HPDE6-E6E7 (cell line): ENCODE data around the gene KCNG3.
"Not testable (repeated sequence)": the region's sequence is repeated elsewhere in the genome, so short reads cannot be mapped to it uniquely, and the experiment has no call there.

ENCODE experiments used
- DNase-seq: peaks from one replicate; pipeline ENCODE4 v3.0.0; 2011; ENCODE audit warnings: missing footprints; ENCODE audit errors: extremely low spot score

Gene KCNG3

DNA sequence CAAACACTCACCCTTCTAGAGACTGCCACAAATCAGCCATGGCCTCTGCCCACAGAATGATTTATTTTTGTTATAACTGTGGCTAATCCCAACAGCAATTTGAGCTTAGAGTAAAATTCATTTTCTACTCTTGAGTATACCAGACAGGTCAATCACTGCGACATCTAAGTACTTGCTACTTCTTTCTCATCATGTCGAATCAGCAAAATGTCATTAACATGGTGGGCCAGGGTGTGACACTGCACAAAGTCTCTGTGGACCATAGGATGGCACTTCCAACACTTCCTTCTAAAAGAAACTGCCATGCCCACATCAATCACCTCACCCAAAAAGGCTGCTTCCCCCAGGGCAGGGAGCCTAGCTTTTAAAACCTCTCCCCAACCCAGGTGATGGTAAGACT lies 64.4 kb downstream of the KCNG3 start:
- DNase-seq, result no peak

DNA sequence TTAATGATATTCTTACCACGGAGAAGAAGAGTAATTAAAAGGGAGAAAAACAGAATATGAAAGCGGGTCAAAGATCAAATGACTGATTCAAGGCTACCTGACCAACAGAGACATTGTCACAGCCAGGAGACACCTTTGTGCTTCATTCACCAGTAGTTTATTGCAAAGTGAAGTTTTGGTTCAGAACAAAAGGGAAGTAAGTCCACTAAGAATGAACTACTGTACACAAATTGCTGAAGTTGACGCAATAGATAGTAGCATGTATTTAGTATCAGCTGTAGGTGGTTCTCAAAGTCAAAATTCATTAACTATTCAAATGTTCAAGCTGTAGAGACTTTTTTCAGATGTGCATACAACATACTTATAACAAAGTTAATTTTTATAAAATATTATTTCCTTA lies 68.1 kb downstream of the KCNG3 start:
- no peak for DNase-seq

DNA sequence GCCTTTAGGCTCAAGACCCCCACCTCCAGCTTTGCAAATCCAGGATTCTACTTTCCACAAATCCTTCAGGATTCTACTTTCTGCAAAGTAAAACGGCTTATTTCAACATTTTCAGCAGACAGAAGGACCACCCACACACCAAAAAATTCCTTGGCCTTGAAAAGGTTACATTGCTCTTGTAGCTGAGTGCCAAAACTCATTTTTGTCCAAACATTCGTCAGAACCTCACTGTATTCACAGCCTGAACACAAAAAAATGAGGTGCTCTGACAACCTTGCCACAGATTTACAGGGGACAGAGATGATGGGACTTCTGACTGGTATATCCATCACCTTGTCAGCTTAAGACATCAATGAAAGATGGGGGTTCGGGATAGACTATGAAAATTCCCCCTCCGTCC lies 69.7 kb downstream of the KCNG3 start:
- no peak for DNase-seq

DNA sequence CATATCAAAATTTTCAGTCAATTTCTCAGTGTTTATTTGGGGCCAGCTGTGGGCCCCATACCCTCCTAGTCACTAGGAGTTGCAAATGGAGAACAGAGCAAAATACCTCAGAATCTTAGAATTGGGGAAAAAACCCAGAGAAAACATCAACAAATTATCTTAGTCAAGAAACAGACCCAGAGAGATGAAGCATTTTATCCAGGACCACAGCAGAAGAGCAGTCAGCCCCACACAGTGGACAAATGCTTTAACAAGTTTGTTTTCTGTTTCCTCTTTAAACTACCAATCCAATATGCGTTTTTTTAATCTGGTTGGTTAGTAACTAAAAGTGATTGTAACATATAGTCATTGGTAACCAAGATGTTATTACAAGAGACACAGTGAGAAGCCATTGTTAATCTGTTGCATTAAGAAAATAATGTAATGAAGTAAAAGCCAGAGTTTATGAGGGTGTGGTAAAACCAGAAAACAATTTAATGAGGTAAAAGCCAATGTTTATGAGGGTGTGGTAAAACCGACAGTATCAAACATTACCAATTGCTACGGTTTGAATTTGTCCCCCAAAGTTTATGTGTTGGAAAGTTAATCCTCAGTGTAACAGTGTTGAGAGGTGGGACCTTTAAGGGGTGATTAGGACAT lies 72.1 kb downstream of the KCNG3 start:
- no peak for DNase-seq

DNA sequence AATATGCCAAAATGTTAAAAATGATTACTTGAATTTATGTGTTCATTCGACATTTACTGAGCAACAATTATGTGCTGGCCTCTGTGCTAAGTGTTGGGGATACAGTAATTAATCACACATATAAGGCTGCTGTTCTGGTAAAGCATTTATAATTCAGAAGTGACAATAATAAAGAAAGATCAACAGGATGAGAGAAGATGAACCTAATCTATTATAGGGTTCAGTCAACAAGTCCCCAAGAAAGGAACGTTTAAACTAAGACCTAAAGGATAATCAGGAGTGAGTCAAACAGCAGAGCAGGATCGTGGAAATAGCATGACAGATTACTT lies 72.7 kb downstream of the KCNG3 start:
- DNase-seq, result no peak

DNA sequence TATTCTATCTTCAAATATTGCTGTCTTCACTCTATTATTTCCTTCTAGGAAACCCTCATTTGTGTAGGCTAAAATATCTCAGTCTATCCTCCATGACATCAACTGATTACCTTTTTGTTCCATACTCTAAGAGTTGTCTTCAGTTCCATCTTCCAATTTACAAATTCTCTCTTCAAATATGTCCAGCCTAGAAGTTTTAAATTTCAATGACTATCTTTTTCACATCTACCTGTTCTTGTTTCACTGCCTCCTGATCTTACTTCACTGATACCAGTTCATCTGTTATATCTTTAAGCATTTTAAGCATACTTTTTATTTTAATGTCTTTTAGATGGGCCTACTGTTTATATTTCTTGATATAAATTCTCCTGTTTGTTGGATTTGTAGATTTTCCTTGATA lies 79.1 kb downstream of the KCNG3 start:
- DNase-seq, result no peak

DNA sequence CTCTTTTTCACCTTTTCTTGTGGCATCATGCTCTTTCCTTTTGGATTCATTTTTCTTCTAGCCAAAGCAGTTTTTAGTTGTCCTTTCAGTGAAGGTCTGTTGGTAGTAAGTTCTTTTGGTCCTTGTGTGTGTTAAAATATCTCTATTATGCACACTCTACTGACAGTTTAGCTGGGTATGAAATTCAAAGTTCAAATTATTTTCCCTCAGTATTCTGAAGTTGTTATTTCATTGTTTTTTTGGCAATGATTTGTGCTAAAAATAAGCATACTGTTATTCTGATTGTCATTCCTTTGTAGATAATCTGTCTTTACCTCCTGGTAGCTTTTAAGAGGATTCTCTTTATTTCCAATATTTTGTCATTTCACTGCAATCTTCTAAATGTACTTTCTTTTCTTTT lies 79.6 kb downstream of the KCNG3 start:
- DNase-seq, result no peak

DNA sequence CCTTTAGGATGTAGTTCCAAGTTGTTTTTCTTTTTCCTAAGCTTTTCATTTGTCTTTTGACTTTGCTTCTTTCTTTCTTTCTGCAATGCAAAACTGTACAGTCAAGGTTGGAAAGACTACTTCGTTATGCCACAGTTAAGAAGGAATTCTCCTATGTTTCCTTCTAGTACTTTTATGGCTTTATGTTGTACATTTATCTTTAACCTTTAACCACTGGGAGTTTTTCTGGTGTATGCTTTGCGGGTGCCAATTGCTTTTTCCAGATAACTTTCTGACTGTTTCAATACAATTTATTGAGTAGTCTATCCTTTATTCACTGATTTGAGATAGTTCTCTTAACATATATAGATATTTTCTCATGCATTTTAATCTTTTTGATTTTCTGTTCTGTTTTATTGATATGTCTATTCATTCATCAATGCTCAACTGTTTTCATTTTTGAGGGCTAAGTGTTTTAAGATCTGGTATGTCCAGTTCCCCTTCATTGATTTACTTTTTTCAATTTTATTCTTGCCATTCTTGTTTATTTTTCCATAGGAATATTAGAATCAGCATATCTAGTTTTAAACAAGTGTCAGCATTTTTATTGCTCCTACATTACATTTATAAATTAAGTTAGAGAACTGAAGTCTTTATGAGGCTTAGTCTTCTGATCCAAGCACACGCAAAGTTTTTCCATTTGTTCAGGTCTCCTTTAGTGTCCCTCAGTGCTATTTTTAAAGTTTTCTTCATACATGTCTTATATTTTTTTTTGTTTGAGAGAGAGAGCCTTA lies 82.9 kb downstream of the KCNG3 start:
- DNase-seq, result no peak

DNA sequence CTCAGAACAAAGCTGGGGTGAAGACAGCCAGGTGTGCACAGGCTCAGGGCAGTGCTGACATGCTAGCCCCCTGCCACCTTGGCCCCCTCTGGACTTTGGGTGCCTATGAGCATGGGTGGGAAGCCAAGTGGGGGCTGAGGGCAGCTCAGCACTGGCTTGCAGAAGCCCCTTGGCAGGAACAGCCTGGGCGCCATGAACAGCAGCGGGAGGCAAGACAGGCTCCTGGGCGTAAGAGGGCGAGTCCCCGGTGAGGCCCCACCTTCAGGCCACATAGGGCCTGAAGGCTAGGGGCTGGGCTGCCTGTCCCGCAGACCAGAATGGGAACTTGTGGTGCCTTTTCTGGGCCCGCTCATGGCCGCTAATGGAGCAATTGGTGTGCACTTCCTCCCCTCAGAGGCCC lies 85.8 kb downstream of the KCNG3 start:
- no peak for DNase-seq

DNA sequence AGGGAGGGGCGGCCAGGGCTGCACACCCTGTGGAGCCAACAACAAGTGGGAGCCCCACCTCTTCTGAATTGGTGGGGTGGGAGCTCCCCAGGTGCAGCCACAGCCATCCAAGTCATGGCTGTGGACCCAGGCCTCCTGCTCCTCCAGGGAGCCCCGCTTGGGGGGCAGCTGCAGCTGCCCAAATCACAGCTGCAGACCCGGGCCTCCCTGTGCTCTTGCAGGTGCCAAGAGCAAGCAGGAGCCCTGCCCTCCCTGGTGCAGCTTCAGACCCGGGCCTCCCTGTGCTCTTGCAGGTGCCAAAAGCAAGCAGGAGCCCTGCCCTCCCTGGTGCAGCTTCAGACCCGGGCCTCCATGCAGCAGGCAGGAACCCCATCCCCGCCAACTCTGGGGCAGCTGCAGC lies 86.3 kb downstream of the KCNG3 start:
- DNase-seq, result no peak

DNA sequence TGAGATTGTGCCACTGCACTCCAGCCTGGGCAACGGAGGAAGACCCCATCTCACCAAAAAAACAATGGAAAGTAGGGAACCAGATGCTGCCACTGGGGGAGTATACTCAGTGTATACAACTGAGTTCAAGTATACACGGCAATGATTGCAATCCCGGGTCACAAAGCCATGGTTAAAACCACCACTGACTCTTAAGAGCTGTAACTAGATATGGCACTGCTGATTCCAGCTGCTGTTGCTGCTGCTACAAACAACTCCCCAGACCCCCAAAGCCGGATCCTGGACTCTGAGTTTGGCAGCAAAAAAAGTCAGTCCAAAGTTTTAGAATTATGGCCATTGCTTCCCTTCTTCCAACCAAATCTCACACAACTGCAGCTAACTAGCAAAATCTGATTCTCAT lies 89.1 kb downstream of the KCNG3 start:
- no peak for DNase-seq

DNA sequence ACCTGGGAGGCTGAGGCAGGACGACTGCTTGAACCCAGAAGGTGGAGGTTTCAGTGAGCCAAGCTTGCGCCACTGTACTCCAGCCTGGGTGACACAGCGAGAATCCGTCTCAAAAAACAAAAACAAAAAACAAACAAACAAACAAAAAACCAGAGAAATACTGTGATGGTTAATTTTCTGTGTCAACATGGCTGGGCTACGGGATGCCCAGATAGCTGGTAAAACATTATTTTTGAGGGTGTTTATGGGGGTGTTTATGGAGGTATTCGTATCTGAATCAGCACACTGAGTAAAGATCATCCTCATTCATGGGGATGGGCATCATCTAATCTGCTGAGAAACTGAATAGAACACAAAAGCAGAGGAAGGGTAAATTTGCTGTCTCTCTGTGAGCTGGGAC lies 92.0 kb downstream of the KCNG3 start:
- no peak for DNase-seq

DNA sequence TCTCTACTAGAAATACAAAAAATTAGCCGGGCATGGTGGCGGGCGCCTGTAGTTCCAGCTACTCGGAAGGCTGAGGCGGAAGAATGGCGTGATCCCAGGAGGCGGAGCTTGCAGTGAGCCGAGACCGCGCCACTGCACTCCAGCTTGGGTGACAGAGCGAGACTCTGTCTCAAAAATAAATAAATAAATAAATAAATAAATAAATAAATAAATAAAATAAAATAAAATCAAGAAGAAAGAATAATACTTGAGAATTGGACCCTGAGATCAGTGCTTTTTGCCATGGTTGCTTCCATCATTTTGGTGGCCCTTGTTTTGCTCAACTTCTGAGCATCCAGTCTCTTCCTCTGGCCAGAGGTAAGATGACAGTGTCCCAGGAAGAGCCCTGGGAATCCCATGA lies 95.7 kb downstream of the KCNG3 start:
- not testable (repeated sequence) for DNase-seq

DNA sequence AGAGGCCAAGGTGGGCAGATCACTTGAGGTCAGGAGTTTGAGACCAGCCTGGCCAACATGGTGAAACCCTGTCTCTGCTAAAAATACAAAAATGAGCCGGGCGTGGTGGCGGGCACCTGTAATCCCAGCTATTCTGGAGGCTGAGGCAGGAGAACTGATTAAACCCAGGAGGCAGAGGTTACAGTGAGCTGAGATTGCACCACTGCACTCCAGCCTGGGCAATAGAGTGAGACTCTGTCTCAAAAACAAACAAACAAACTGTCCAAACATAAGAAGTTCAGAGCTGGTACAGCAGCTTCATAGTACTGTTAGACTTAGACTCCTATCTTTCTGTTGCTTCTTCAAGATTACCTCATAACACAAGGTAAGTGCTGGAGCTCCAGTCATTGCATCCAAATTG lies 100.5 kb downstream of the KCNG3 start:
- not testable (repeated sequence) for DNase-seq

DNA sequence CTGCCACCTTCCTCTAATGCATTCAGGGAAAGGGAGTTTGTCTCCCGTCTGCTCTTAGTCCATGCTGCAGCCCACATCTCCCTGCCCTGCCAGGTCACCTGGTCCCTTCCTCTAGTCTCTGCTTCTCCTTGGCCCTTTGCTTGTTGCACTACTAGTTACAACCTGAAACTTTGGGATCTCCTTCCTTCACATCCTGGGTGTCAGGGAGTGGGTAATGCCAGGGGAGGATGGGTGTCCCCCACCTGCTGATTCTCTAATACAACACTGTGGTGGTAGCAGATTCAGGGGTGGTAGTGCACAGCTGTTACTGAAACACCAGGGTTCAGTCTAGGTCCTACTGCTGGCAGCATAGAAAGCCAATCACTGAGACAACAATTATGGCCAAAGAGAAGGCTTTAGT lies 101.6 kb downstream of the KCNG3 start:
- no peak for DNase-seq
